Erythroblast (primary cell): Measurements from ENCODE around the gene PARVA.

Experiments used
- DNase-seq, 2 experiments: peaks; one replicate each; lab custom pipeline; 2025; lab: John Stamatoyannopoulos, UW
- GATA1 ChIP-seq: IDR thresholded peaks from 2 replicates; pipeline ENCODE4 v1.6.1; 2011; ENCODE audit warnings: low read depth, mild to moderate bottlenecking, control low read depth, low read length, moderate library complexity
- POLR2A ChIP-seq: IDR thresholded peaks from 2 replicates; pipeline ENCODE4 v1.6.1; 2011; ENCODE audit warnings: mild to moderate bottlenecking, low read length

Gene PARVA

GRCh38 chr11:12404436-12404835 is 27.1 kb downstream of the PARVA start:
- DNase-seq = no peak
- TF ChIP-seq GATA1 (no peak), POLR2A (no peak)

- TF ChIP-seq POLR2A (no peak), GATA1 (no peak)
- no peak for DNase-seq
Measured at GRCh38 chr11:12408156-12408770, 30.9 kb downstream of the PARVA start.

GRCh38 chr11:12409621-12410005 is 32.2 kb downstream of the PARVA start:
- no peak for TF ChIP-seq POLR2A
- TF ChIP-seq GATA1 = no peak
- DNase-seq = no peak

- no peak for TF ChIP-seq POLR2A
- TF ChIP-seq GATA1 = no peak
- no peak for DNase-seq
Measured at GRCh38 chr11:12410006-12410728, 32.8 kb downstream of the PARVA start.

GRCh38 chr11:12411393-12411792 is 34.0 kb downstream of the PARVA start:
- no peak for TF ChIP-seq POLR2A
- no peak for TF ChIP-seq GATA1
- DNase-seq = no peak

- TF ChIP-seq GATA1 = no peak
- TF ChIP-seq POLR2A = no peak
- peak; percentile 37 to 56 for DNase-seq
Measured at GRCh38 chr11:12411806-12412727, 34.7 kb downstream of the PARVA start.

- TF ChIP-seq GATA1 (no peak), POLR2A (no peak)
- no peak for DNase-seq
Measured at GRCh38 chr11:12413141-12414052, 36.0 kb downstream of the PARVA start.

GRCh38 chr11:12414611-12415010 is 37.2 kb downstream of the PARVA start:
- no peak for DNase-seq
- TF ChIP-seq GATA1 = no peak
- TF ChIP-seq POLR2A = no peak

GRCh38 chr11:12415342-12415966 is 38.1 kb downstream of the PARVA start:
- TF ChIP-seq GATA1 = no peak
- TF ChIP-seq POLR2A = no peak
- DNase-seq = no peak

GRCh38 chr11:12416552-12416951 is 39.2 kb downstream of the PARVA start:
- no peak for TF ChIP-seq POLR2A
- TF ChIP-seq GATA1 = no peak

GRCh38 chr11:12417691-12418611 is 40.6 kb downstream of the PARVA start:
- DNase-seq = no peak
- TF ChIP-seq POLR2A (no peak), GATA1 (no peak)

More at GRCh38 chr11:12416552-12416951, 39.2 kb downstream of the PARVA start:
- DNase-seq = no peak

GRCh38 chr11:12420040-12420439 is 42.7 kb downstream of the PARVA start:
- TF ChIP-seq GATA1 = no peak
- no peak for TF ChIP-seq POLR2A
- DNase-seq = no peak
